ENCODE results near the gene RIN3.

The RIN3 gene

DNA sequence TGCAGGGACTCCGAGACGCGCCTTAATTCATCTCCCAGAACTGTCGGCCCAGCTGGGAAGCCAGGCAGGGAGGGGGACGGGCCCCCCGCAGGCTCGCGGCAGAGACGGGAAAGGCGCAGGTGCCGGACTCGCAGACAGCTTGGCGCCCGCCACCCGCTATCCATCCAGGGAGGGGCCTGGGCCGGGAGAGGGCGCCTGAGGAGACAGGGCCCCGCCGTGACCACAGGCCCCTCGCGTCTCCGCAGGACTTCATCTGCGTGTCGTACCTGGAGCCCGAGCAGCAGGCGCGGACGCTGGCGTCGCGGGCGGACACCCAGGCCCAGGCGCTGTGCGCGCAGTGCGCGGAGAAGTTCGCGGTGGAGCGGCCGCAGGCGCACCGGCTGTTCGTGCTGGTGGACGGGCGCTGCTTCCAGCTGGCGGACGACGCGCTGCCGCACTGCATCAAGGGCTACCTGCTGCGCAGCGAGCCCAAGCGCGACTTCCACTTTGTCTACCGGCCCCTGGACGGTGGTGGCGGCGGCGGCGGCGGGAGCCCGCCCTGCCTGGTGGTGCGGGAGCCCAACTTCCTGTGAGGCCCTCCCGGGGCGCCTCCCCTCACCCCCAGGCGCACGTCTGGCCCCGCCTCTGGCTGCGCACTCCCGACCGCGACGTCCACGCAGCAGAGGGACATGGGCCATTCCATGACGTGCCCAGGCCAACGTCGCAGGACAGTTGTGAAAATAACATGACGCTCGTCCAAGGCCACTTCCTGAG is 174.3 kb downstream of the RIN3 start:
- no peak for DNase-seq (ENCODE audit: low read depth)

- no peak for DNase-seq (ENCODE audit: low read depth)
Measured at GRCh38 chr14:92688434-92689375, 175.1 kb downstream of the RIN3 start.

DNA sequence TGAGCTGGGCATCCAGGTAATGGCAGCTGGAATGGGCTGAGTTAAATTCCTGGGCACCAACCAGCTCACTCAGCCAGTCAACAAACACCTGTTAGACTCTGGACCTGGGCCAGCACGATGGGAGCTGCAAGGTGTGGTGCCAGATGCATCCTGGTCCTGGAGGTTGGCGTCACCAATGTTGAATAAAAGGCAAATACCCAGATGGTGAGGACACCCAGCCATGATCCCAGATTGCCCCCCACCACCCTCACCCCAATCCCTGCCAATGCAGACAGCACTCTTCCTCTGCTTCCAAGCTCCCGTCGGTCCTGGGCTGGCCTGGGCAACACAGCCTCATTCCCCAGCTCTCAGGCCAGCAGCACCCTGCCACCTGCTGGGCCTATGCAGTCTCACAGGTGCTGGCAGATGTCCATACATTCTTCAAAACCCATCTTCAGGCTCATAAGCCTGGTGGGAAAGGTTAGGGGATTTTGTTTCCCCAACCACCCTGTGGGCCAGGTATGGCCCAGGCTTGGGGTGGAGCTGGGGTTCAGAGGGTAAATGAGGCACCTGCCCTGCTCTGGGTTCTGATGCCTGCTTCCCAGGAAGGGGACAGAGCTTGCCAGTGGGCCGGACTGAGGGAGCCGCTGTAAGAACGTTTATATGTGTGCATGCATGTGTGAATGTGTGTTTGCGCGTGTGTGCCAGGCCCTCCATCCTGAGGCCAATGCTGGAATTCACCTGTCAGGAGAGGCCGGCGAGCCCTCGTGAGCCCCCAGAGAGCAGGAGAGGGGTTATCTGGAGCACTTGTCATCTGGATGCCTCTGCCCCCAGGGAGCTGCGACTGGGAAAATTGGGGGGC is 176.8 kb downstream of the RIN3 start:
- DNase-seq (ENCODE audit: low read depth) = no peak

DNA sequence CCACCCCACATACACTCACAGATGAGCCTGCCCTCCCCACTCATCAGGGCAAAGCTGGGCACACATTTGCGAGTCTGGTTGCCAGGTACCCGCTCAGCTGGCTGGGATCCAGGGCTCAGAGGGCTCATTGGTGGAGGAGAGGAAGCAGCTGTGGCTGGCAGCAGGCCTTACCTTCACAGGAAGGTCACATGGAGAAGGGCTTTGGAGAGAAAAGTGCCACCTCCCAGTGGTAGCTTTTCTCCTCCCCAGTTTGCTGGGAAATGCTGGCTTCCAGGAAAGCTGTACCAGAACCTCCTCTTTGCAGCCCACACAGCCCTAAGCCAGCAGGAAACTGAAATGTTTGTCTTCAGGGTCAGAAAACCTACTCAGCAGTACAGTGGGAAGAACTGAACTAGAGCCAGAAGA is 179.2 kb downstream of the RIN3 start:
- DNase-seq (ENCODE audit: low read depth) = no peak

- no peak for DNase-seq (ENCODE audit: low read depth)
Measured at GRCh38 chr14:92693998-92694795, 180.6 kb downstream of the RIN3 start.

DNA sequence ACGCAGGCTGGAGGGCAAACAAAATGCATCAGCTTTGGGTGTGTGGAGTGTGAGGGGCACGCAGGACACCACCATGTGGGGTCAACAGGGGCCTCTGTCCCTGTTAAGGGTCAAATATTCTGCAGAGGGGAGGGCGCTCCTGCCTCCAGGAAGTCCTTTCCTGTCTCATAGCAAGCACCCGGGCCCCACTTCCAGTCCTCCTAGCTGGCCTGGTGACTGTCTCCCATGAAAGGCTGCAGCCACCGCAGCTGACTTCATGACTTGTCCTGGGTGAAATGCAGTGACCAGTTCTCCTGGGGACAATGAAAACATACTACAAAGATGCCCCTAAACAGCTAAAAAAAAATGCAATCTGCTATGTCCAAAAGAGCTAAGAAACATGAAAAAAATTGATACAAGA is 181.2 kb downstream of the RIN3 start:
- DNase-seq (ENCODE audit: low read depth) = no peak

DNA sequence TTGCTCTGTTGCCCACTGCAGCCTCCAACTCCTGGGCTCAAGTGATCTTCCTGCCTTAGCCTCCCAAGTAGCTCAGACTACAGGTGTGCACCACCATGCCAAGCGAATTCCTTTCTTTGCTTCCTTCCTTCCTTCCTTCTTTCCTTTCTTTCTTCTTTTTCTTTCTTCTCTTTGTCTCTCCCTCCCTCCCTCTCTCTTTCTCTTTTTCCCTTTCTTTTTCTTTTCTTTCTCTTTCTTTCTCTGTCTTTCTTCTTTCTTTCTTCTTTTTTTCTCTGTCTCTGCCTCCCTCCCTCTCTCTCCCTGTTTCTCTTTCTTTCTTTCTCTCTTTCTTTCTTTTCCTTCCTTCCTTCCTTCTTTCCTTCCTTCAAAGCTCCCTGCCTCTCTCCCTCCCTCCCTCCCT is 182.0 kb downstream of the RIN3 start:
- no peak for DNase-seq (ENCODE audit: low read depth)

DNA sequence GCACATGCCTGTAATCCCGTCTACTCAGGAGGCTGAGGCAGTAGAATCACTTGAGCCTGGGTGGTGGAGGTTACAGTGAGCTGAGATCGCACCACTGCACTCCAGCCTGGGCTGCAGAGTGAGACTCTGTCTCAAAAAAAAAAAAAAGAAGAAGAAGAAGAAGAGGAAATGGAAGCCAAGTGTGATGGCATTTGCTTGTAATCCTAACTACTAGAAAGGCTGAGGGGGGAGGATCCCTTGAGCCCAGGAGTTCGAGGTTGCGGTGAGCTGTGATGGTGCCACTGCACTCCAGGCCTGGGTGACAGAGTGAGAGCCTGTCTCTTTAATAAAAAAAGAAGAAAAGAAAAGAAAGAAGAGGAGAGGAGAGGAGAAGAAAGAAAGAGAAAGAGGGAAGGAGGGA is 182.8 kb downstream of the RIN3 start:
- DNase-seq (ENCODE audit: low read depth) = no peak

DNA sequence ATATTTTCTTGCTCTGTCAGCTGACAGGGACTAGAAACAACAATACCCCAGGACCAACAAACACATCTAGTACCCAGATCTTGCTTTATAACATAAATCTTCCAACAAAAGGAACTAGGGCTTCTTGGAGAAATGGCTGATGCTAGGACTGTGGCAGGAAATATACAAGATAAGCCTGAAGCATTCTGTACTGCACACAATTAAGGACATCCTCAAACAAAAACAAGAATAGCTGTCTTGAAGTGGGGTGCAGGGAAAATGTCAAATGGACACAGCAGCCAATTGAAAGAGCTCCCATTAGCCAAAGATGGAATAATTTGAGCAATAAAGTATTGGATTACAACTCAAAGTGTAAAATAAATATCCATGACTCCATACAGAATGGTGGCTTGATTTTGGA is 184.8 kb downstream of the RIN3 start:
- no peak for DNase-seq (ENCODE audit: low read depth)

GRCh38 chr14:92701826-92702225 is 188.2 kb downstream of the RIN3 start:
- DNase-seq (ENCODE audit: low read depth) = no peak

DNA sequence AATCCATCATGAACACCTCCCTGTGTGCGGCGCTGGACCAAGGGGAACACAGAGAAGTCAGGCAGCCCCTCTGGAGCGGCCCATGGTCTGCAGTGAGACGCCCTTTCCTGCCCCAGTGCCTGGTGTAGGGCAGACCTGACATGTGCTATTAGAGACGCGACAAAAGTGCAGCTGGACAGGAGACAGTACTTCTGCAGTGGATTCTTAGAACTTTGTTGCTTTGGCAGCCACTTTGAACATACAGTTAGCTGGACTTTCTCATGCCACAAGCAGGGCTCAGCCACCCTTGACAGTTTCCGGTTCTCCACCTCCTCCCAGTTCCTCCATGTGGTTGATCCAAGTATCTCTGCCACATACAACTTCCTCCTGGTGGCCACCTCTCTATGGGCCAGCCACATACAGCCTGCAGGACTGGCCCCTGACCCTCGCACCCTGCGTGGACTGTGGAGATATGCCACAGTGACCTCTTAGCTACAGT is 188.9 kb downstream of the RIN3 start:
- no peak for DNase-seq (ENCODE audit: low read depth)

DNA sequence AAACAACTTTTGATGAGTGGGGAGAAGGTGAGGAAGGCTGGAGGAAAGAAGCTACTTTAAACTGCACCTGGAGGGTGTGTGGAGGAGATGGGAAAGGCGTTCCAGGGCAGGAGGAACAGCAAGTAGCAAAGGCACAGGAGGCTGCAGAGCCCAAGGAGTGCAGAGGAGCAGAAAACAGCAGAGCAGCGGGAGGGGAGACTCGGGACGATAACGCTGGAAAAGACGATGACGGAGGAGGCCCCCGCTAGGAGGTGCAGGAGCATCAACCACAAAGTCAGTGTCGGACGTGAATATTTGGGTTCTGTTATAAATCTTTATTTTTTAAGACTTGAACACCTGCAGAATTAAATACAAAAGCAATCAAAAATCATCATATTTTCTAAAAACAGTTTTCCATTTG is 189.9 kb downstream of the RIN3 start:
- DNase-seq (ENCODE audit: low read depth) = no peak

- DNase-seq (ENCODE audit: low read depth) = no peak
Measured at GRCh38 chr14:92704036-92704804, 190.6 kb downstream of the RIN3 start.

DNA sequence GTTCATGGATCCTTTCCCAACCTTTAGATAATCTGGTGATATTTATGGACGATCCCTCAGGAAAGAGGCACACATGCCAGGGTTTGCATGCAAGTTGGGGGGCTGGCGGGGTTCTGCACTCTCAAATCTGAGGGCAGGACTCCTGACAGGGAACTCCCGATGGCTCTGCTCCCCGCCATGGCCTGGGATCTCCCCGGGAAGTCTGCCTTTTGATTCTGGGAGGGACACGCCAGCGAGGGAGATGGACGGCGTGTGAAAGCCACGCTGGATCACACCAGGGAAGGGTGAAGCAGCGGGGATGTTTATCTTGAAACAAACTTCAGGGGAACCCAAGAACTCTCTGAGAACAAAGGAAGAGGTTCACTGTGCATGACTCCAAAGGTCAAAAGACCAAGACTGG is 191.2 kb downstream of the RIN3 start:
- DNase-seq (ENCODE audit: low read depth) = no peak

DNA sequence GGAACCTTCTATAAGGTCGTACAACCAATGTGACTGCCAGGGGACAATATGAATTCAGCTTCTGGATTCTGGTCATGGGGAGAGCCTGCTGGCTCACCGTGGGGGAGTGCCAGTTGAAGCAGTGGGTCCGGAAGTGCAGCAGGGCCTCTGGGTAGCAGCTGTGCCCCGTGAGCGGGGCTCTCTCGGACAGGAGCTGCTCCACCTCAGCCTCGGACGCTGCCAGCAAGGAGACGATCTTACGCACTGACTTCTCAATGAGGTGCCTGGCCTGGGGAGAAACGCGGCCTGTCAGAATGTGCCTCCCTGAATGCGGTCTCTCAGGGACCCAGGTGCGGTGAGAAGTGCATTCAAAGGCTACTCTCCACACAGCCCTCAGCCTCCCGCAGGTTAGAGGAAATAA is 192.8 kb downstream of the RIN3 start:
- no peak for DNase-seq (ENCODE audit: low read depth)

- DNase-seq (ENCODE audit: low read depth) = no peak
Measured at GRCh38 chr14:92709340-92710000, 195.9 kb downstream of the RIN3 start.

DNA sequence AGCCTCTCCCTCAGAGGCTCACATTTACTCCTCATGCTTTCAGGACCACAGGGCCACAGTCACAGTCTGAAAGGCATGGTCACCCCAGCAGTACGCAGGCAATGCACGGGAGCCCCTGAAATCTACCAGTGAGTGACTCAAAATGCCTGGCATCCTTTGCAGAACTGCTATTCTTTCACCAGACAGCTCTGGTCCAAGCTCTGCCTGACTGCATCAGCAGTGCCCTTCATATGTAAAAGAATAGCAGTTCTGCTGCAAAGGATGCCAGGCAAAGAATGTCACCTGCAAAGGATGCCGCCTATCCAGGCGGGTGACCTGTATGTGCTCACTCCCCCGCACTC is 196.4 kb downstream of the RIN3 start:
- DNase-seq (ENCODE audit: low read depth) = no peak

GRCh38 chr14:92711976-92712653 is 198.5 kb downstream of the RIN3 start:
- no peak for DNase-seq (ENCODE audit: low read depth)

- DNase-seq (ENCODE audit: low read depth) = no peak
Measured at GRCh38 chr14:92712654-92713051, 199.1 kb downstream of the RIN3 start.
